ENCODE results near the gene COX17.

The COX17 gene

DNA sequence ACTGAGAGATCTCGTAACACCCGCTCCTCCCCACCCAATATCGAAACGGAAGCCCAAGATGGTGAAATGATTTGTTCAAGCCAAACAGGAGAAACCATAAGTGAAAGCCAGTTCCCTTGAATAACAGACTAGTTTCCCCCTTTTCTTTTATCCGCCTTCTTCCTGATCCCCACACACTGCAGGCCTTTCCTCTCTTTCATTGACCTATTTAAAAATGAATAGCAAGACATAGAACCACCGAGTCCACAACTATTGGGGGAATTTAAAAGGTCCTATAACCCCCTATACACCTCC lies 382 bp upstream of the COX17 start:
- DNase-seq (ENCODE audit: extremely low spot score): no peak
- TF ChIP-seq LEF1 (IDR thresholded peaks at IDR 0.05; ENCODE audit: borderline replicate concordance) (no peak), FOXM1 (IDR thresholded peaks at IDR 0.05; ENCODE audit: borderline replicate concordance) (no peak), ELF4 (IDR thresholded peaks at IDR 0.05) (no peak), L3MBTL2 (conservative IDR thresholded peaks at IDR 0.05) (no peak; the same call in 1 of the 2 replicates), TARDBP (IDR thresholded peaks at IDR 0.05) (no peak), HDGF (IDR thresholded peaks at IDR 0.05; ENCODE audit: borderline replicate concordance) (no peak), FOXK2 (IDR thresholded peaks at IDR 0.05) (no peak), FOXA1 (IDR thresholded peaks at IDR 0.05) (no peak), ARNT (IDR thresholded peaks at IDR 0.05) (no peak), SP1 (IDR thresholded peaks at IDR 0.05) (no peak)
- TF ChIP-seq, protein P1, sequence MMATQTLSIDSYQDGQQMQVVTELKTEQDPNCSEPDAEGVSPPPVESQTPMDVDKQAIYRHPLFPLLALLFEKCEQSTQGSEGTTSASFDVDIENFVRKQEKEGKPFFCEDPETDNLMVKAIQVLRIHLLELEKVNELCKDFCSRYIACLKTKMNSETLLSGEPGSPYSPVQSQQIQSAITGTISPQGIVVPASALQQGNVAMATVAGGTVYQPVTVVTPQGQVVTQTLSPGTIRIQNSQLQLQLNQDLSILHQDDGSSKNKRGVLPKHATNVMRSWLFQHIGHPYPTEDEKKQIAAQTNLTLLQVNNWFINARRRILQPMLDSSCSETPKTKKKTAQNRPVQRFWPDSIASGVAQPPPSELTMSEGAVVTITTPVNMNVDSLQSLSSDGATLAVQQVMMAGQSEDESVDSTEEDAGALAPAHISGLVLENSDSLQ (IDR thresholded peaks at IDR 0.05): no peak
- ChIA-PET CTCF (interaction anchor here (0.6 kb wide), 1 partner anchor 77 kb away, joined by 4 read pairs; no protein-coding TSS in a partner anchor), POLR2A (interaction anchor here (1.1 to 1.4 kb wide), 2 partner anchors 29 to 214 kb away, joined by 4 to 7 read pairs; partner anchors contain the start of gene TMEM39A)

DNA sequence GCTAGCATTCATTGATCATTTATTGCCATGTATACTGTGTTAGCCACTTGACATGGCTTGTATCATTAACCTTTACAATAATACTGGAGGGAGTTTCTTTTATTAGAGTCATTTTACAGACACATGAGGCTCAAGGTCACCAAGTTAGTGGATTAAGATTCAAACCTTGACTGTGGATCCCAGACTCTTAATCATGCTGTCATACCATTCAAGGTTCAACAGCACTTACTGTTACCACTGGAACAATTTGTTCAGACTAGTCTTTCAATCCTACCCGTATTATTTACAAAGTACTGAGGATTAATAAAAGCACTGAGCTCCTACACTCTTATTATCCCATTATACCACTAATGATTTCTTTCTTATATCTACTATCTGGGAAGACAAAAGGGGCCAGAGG lies 1.2 kb downstream of the COX17 start:
- ChIA-PET POLR2A (interaction anchor here (0.6 to 2.0 kb wide), 4 partner anchors 45 to 207 kb away, joined by 3 to 9 read pairs (median 4); partner anchors contain the start of genes POGLUT1 and TIMMDC1), CTCF (no interaction called here)
- TF ChIP-seq SUZ12 (IDR thresholded peaks at IDR 0.05): no peak
- no peak for TF ChIP-seq BHLHE40 (IDR thresholded peaks at IDR 0.05; ENCODE audit: borderline replicate concordance)
- no peak for TF ChIP-seq NFRKB (IDR thresholded peaks at IDR 0.05)
- no peak for TF ChIP-seq ARNT (IDR thresholded peaks at IDR 0.05)
- TF ChIP-seq TARDBP (IDR thresholded peaks at IDR 0.05): no peak
- no peak for TF ChIP-seq SP1 (IDR thresholded peaks at IDR 0.05)
- TF ChIP-seq L3MBTL2 (conservative IDR thresholded peaks at IDR 0.05): no peak
- no peak for TF ChIP-seq ZNF384 (IDR thresholded peaks at IDR 0.05)
- no peak for TF ChIP-seq FOXM1 (IDR thresholded peaks at IDR 0.05; ENCODE audit: borderline replicate concordance)
- no peak for TF ChIP-seq HDGF (IDR thresholded peaks at IDR 0.05; ENCODE audit: borderline replicate concordance)
- TF ChIP-seq CTBP1 (IDR thresholded peaks at IDR 0.05; ENCODE audit: borderline replicate concordance): no peak
- TF ChIP-seq, protein P1 (IDR thresholded peaks at IDR 0.05): no peak
- no peak for TF ChIP-seq FOXK2 (IDR thresholded peaks at IDR 0.05)
- TF ChIP-seq ELF4 (IDR thresholded peaks at IDR 0.05): no peak
- TF ChIP-seq FOXA1 (IDR thresholded peaks at IDR 0.05): no peak
- TF ChIP-seq LEF1 (IDR thresholded peaks at IDR 0.05; ENCODE audit: borderline replicate concordance): no peak
- no peak for DNase-seq (ENCODE audit: extremely low spot score)

DNA sequence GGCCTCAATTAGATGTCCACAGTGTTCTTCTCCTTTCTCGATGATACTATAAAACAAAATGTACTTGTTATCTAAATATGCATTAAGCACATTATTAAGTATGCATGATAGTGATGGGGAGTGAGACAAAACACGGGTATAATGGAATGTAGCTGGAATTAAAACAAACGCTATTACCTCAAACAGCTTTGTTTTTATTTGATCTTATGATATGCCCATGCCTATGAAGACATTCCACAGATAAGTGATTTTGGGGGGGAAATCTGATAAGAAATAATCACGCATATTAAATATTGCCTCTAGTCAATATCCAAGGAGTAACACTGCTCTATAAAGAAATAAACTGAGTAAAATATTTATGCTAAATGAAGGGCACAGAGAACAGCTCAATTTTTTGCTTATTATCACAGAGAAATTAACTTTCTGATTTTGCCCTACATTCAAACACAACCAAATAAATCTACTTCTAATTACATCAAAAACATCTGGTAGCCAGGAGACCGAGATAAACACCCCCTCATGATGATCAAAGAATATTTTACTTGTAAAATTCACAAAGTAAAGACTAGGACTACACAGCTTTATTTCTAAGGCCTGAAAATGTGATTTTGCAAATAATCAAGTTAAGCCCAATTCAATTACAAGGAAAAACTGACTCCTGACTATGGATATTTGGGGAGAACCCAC lies 1.9 kb downstream of the COX17 start:
- CTCF ChIA-PET: no interaction called here
- POLR2A ChIA-PET: interaction anchor here (2.0 kb wide), 1 partner anchor 177 kb away, joined by 9 read pairs; the partner anchor contains the start of gene TIMMDC1
- DNase-seq (ENCODE audit: extremely low spot score): no peak
- TF ChIP-seq, protein P1 (IDR thresholded peaks at IDR 0.05): no peak
- no peak for TF ChIP-seq SUZ12 (IDR thresholded peaks at IDR 0.05)
- no peak for TF ChIP-seq BHLHE40 (IDR thresholded peaks at IDR 0.05; ENCODE audit: borderline replicate concordance)
- TF ChIP-seq ZNF384 (IDR thresholded peaks at IDR 0.05): no peak
- TF ChIP-seq FOXA1 (IDR thresholded peaks at IDR 0.05): no peak
- no peak for TF ChIP-seq NFRKB (IDR thresholded peaks at IDR 0.05)
- no peak for TF ChIP-seq CTBP1 (IDR thresholded peaks at IDR 0.05; ENCODE audit: borderline replicate concordance)
- TF ChIP-seq TARDBP (IDR thresholded peaks at IDR 0.05): no peak
- no peak for TF ChIP-seq ARNT (IDR thresholded peaks at IDR 0.05)
- TF ChIP-seq ELF4 (IDR thresholded peaks at IDR 0.05): no peak
- no peak for TF ChIP-seq HDGF (IDR thresholded peaks at IDR 0.05; ENCODE audit: borderline replicate concordance)
- TF ChIP-seq LEF1 (IDR thresholded peaks at IDR 0.05; ENCODE audit: borderline replicate concordance): no peak
- no peak for TF ChIP-seq SP1 (IDR thresholded peaks at IDR 0.05)
- TF ChIP-seq FOXM1 (IDR thresholded peaks at IDR 0.05; ENCODE audit: borderline replicate concordance): no peak
- no peak for TF ChIP-seq L3MBTL2 (conservative IDR thresholded peaks at IDR 0.05)
- TF ChIP-seq FOXK2 (IDR thresholded peaks at IDR 0.05): no peak

DNA sequence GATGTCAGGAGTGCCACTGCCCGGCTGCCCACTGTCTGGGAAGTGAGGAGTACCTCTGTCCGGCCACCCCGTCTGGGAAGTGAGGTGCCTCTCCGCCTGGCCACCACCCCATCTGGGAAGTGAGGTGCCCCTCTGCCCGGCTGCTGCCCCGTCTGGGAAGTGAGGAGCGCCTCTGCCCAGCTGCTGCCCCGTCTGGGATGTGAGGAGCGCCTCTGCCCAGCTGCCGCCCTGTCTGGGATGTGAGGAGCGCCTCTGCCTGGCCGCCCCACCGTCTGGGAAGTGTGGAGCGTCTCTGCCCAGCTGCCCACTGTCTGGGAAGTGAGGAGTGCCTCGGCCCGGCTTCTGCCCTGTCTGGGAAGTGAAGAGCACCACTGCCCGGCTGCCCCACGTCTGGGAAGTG lies 3.3 kb downstream of the COX17 start:
- ChIA-PET POLR2A (no interaction called here), CTCF (no interaction called here)
- TF ChIP-seq HDGF (IDR thresholded peaks at IDR 0.05; ENCODE audit: borderline replicate concordance) (no peak), FOXK2 (IDR thresholded peaks at IDR 0.05) (no peak), ARNT (IDR thresholded peaks at IDR 0.05) (no peak), ELF4 (IDR thresholded peaks at IDR 0.05) (no peak), ZNF384 (IDR thresholded peaks at IDR 0.05) (no peak), CTBP1 (IDR thresholded peaks at IDR 0.05; ENCODE audit: borderline replicate concordance) (no peak), SP1 (IDR thresholded peaks at IDR 0.05) (no peak), FOXM1 (IDR thresholded peaks at IDR 0.05; ENCODE audit: borderline replicate concordance) (no peak), NFRKB (IDR thresholded peaks at IDR 0.05) (no peak), BHLHE40 (IDR thresholded peaks at IDR 0.05; ENCODE audit: borderline replicate concordance) (no peak), SUZ12 (IDR thresholded peaks at IDR 0.05) (no peak)
- TF ChIP-seq, protein P1 (IDR thresholded peaks at IDR 0.05): no peak
- no peak for DNase-seq (ENCODE audit: extremely low spot score)

DNA sequence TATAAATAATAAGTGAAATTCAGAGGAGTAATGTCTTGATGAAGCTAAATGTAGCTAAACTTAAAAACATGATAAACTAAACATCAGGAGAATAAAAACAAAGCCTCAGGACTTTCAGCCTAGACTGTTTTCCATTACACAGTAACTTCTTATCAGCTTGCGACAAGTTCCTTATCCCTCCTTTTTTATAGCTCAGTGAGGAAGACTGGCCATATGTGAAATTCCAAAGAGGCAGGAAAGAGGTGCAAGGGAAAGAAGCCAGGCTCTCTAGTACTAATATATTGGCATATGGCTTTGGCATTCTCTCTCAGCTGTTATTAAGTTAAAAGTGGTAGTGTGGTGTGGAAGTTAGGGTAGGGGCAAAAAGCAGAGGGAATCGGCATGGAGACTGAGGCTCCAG lies 4.4 kb downstream of the COX17 start:
- no peak for DNase-seq (ENCODE audit: extremely low spot score)
- no peak for TF ChIP-seq ELF4 (IDR thresholded peaks at IDR 0.05)
- TF ChIP-seq FOXM1 (IDR thresholded peaks at IDR 0.05; ENCODE audit: borderline replicate concordance): no peak
- TF ChIP-seq FOXA1 (IDR thresholded peaks at IDR 0.05): no peak
- no peak for TF ChIP-seq CTBP1 (IDR thresholded peaks at IDR 0.05; ENCODE audit: borderline replicate concordance)
- TF ChIP-seq, protein P1 (IDR thresholded peaks at IDR 0.05): no peak
- no peak for TF ChIP-seq ZNF384 (IDR thresholded peaks at IDR 0.05)
- no peak for TF ChIP-seq SUZ12 (IDR thresholded peaks at IDR 0.05)
- no peak for TF ChIP-seq ARNT (IDR thresholded peaks at IDR 0.05)
- TF ChIP-seq TARDBP (IDR thresholded peaks at IDR 0.05): no peak
- no peak for TF ChIP-seq HDGF (IDR thresholded peaks at IDR 0.05; ENCODE audit: borderline replicate concordance)
- no peak for TF ChIP-seq FOXK2 (IDR thresholded peaks at IDR 0.05)
- TF ChIP-seq LEF1 (IDR thresholded peaks at IDR 0.05; ENCODE audit: borderline replicate concordance): no peak
- ChIA-PET POLR2A (interaction anchor here (0.8 to 1.4 kb wide), 3 partner anchors 10 to 209 kb away, joined by 4 read pairs; partner anchors contain the start of gene TMEM39A), CTCF (no interaction called here)

Measured in HEK293T (cell line).